Peyer's patch (tissue), 4 donors: ENCODE data around the gene PLEKHB1. TPM values are rescaled to one million over a fixed set of nuclear protein-coding genes. Genes with fewer than 3 reads are reported as not detected.
"Not testable (repeated sequence)": the region's sequence is repeated elsewhere in the genome, so short reads cannot be mapped to it uniquely, and the experiment has no call there.

Source experiments
- DNase-seq, 3 donors: peaks; one replicate each; pipeline ENCODE4 v3.0.0-alpha.2; 2017 to 2019
- H3K27ac ChIP-seq, 4 donors: fragments of 200-600 bp; sonication (generic); one replicate each; pipeline ENCODE4 v1.5.1; 2016 to 2019
- H3K27me3 ChIP-seq, 2 donors: fragments of 200-600 bp; sonication (generic); one replicate each; pipeline ENCODE4 v1.5.1; 2019
- H3K36me3 ChIP-seq, 3 donors: fragments of 200-600 bp; sonication (generic); one replicate each; pipeline ENCODE4 v1.5.1; 2016 to 2019
- H3K4me1 ChIP-seq, 4 donors: fragments of 200-600 bp; sonication (generic); one replicate each; pipeline ENCODE4 v1.5.1; 2016 to 2019
- H3K4me3 ChIP-seq, 4 donors: fragments of 200-600 bp; sonication (generic); 1 replicate in 3 of 4; 2 replicates in 1 of 4; pipeline ENCODE4 v1.5.1; 2016 to 2019; ENCODE audit warnings: mild to moderate bottlenecking in 1 of 4
- H3K9me3 ChIP-seq, 4 donors: fragments of 200-600 bp; sonication (generic); one replicate each; pipeline ENCODE4 v1.5.1; 2016 to 2019; ENCODE audit warnings: mild to moderate bottlenecking in 1 of 4
- POLR2A ChIP-seq, 2 donors: fragments of 450-650 bp; IDR thresholded peaks; one replicate each; pipeline ENCODE4 v1.5.1; 2017; ENCODE audit warnings: antibody characterized with exemption in 2 of 2, mild to moderate bottlenecking in 2 of 2, moderate library complexity in 2 of 2
- total RNA-seq, 4 donors: library from RNA; depleted of rRNA; stranded (reverse); fragments of >200 nt; gene quantifications; one replicate each; pipeline ENCODE4 v1.1.0, GENCODE V29; 2016
- TF ChIP-seq, protein P1 (sequence below), 6 experiments: fragments of 450-650 bp in 4 of 6; fragments of 200-600 bp in 2 of 6; sonication (generic) in 1 of 6; IDR thresholded peaks; one replicate each; pipeline ENCODE4 v1.5.1; 2017 to 2019; ENCODE audit warnings: antibody characterized with exemption in 6 of 6, mild to moderate bottlenecking in 3 of 6, moderate library complexity in 1 of 6

Gene PLEKHB1
- total RNA-seq, 4 donors from 2014 or later = 10.3 to 29.7 (median 12.0) TPM

DNA sequence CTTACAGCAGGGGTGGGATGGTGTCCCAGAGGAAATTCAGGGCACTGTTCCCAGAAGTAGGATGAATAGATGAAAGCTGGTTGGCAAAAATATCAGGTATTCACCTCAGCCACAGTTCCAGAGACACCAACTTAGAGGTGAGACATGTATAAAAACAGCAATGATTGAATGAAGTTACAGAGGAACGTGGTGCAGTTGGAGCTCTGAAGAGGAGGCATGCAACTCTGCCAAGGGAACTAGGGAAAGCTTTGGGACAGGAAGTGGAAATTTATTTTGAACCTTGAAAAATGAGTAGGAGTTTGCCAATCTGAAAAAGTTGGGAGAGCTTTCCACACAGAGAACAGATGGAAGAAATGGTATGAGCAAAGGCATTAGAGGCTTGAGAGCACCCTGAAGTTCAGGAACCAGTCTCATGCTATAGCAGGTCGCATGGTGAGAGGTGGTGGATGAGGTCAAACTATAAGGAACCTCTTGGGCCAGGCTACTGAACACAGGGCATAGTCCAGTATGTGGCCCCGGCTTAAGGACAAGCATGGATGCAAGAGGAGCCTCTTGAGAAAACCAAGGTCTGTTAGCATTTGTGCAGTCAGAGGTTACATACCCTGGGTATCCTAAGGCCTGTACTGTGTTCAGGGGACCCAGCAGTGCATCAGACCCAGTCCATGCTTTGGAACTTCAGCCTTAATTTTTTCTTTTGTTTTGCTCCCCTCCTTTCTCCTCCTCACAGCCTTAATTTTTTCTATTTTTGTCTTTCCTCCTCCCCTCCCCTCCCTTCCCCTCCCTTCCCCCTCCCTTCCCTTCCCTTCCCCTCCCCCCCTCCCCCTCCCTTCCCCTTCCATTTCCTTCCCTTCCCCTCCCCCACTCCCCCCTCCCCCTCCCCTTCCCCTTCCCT is 17.5 kb downstream of the PLEKHB1 start:
- Histone ChIP-seq H3K4me1 (peaks cover 0 to 13% (median 4%) of the 10 kb centered on the region in 4 donors), H3K27ac (no peak overlapping the region), H3K27me3 (no peaks in the 10 kb centered on the region), H3K9me3 (no peaks in the 10 kb centered on the region), H3K36me3 (no peaks in the 10 kb centered on the region), H3K4me3 (no peak overlapping the region)
- no peak for TF ChIP-seq POLR2A (IDR thresholded peaks at IDR 0.05)
- TF ChIP-seq, protein P1, sequence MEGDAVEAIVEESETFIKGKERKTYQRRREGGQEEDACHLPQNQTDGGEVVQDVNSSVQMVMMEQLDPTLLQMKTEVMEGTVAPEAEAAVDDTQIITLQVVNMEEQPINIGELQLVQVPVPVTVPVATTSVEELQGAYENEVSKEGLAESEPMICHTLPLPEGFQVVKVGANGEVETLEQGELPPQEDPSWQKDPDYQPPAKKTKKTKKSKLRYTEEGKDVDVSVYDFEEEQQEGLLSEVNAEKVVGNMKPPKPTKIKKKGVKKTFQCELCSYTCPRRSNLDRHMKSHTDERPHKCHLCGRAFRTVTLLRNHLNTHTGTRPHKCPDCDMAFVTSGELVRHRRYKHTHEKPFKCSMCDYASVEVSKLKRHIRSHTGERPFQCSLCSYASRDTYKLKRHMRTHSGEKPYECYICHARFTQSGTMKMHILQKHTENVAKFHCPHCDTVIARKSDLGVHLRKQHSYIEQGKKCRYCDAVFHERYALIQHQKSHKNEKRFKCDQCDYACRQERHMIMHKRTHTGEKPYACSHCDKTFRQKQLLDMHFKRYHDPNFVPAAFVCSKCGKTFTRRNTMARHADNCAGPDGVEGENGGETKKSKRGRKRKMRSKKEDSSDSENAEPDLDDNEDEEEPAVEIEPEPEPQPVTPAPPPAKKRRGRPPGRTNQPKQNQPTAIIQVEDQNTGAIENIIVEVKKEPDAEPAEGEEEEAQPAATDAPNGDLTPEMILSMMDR (IDR thresholded peaks at IDR 0.05) = no peak
- DNase-seq = peak in 1 of 3 donors; percentile 51

DNA sequence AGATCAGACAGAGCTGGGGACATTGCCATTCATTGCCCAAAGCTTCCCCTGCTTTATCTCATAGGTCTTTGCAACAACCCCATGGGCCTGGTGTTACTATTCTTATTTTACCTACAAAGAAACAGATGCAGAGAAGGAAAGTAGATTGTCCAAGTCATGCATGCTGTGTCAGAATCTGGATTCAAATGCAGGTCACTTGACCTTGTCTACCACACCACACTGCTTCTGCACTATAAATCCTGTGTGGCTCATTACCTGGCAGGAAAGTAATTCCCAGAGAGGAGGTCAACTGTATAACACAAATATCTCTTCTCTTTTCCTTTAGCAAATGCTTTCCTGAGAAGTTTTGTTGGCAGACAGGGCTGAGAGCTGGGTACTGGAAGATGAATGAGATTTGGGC is 18.5 kb downstream of the PLEKHB1 start:
- TF ChIP-seq, protein P1 (IDR thresholded peaks at IDR 0.05) = no peak
- TF ChIP-seq POLR2A (IDR thresholded peaks at IDR 0.05) = no peak
- Histone ChIP-seq H3K4me1 (peaks cover 0 to 13% (median 4%) of the 10 kb centered on the region in 4 donors), H3K27ac (no peak overlapping the region), H3K36me3 (no peaks in the 10 kb centered on the region), H3K9me3 (no peaks in the 10 kb centered on the region), H3K27me3 (no peaks in the 10 kb centered on the region), H3K4me3 (no peak overlapping the region)
- no peak for DNase-seq

DNA sequence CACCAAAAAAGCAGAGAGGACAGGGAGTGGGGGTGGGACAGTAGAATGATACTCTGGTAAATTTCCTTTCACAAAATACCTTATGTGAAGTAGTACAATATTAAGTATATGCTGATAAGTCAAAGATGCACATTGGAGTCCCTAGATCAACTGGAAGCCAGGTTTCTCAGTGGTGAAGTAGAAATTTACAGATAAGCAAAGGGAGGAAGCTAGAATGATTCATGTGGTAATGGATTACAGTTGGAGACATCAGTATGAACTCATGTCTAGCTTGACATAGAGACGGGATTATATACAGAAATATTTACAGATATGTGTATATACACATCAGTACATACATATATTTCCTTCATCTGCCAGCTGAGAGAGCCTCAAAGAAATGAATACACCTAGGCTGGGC is 21.5 kb downstream of the PLEKHB1 start:
- DNase-seq = no peak
- TF ChIP-seq POLR2A (IDR thresholded peaks at IDR 0.05) = no peak
- TF ChIP-seq, protein P1 (IDR thresholded peaks at IDR 0.05) = no peak
- Histone ChIP-seq H3K27ac (no peak overlapping the region), H3K27me3 (no peaks in the 10 kb centered on the region), H3K36me3 (no peaks in the 10 kb centered on the region), H3K4me3 (no peak overlapping the region), H3K9me3 (no peaks in the 10 kb centered on the region), H3K4me1 (no peaks in the 10 kb centered on the region)

DNA sequence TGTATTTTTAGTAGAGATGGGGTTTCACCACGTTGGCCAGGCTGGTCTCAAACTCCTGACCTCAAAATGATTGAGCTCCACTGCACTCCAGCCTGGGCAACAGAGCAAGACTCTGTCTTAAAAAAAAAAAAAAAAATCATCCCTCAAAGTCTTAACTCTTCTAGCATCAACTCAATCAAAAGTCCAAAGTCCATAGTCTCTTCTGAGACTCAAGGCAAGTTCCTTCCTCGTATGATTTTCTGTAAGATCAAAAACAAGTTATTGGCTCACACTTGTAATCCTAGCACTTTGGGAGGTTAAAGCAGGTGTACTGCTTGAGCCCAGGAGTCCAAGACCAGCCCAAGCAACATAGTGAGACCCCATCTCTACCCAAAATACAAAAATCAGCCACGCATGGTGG is 24.4 kb downstream of the PLEKHB1 start:
- H3K4me1 ChIP-seq = no peaks in the 10 kb centered on the region
- DNase-seq = no peak

DNA sequence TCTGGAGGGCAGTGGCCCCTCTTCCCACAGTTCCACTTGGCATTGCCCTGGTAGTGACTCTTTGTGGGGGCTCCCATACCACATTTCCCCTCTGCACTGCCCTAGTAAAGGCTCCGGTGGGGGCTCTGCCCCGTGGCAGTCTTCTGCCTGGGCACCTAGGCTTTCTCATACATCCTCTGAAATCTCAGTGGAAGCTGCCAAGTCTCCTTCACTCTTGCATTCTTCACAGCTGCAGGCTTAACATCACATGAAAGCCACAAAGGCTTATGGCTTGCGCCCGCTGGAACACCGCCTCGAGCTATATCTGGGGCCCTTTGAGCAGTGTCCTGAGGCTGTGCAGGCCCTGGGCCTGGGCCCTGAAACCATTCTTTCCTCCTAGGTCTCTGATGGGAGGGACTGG is 25.3 kb downstream of the PLEKHB1 start:
- DNase-seq = no peak
- no peaks in the 10 kb centered on the region for H3K9me3 ChIP-seq
- peaks cover 0 to 11% (median 0%) of the 10 kb centered on the region in 3 donors for H3K36me3 ChIP-seq
- no peak overlapping the region for H3K27ac ChIP-seq
- TF ChIP-seq POLR2A (IDR thresholded peaks at IDR 0.05) = no peak
- TF ChIP-seq, protein P1 (IDR thresholded peaks at IDR 0.05) = no peak
- H3K27me3 ChIP-seq = no peaks in the 10 kb centered on the region
- H3K4me3 ChIP-seq = no peak overlapping the region
- H3K4me1 ChIP-seq = no peaks in the 10 kb centered on the region

More for the DNA sequence above, 24.4 kb downstream of the PLEKHB1 start:
- Histone ChIP-seq H3K36me3 (peaks cover 0 to 7% (median 0%) of the 10 kb centered on the region in 3 donors), H3K27ac (no peak overlapping the region), H3K27me3 (no peaks in the 10 kb centered on the region), H3K4me3 (no peak overlapping the region), H3K9me3 (no peaks in the 10 kb centered on the region)
- TF ChIP-seq, protein P1 (IDR thresholded peaks at IDR 0.05) = no peak
- TF ChIP-seq POLR2A (IDR thresholded peaks at IDR 0.05) = no peak

DNA sequence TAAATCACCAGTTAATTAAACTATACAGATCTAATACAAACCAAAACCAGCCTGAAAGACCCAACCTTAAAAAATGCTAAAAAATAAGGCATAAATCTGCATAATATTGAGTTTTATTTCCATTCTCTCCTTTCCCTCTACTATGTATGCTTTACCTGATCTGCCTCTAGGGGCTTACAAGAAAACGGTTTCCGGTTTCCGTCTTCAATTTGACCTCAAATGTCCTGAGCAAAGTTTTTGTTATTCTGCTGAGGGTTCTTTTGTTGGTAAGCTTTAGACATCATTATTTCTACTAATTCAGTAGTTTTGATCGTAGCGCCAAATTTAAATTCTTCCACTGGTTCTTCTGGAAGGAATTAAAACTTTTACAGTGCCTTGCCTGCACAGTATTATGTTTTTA is 30.2 kb downstream of the PLEKHB1 start:
- H3K27me3 ChIP-seq, H3K27ac ChIP-seq, H3K9me3 ChIP-seq, H3K4me3 ChIP-seq, DNase-seq, H3K4me1 ChIP-seq: not testable (repeated sequence)
- H3K36me3 ChIP-seq = peaks cover 0 to 51% (median 0%) of the 10 kb centered on the region in 3 donors
